Measurements from ENCODE around the gene CD46.
"Not testable (repeated sequence)": the region's sequence is repeated elsewhere in the genome, so short reads cannot be mapped to it uniquely, and the experiment has no call there.

CD46 gene
- total RNA-seq, result 160 to 305 reads per million in 2 experiments

DNA sequence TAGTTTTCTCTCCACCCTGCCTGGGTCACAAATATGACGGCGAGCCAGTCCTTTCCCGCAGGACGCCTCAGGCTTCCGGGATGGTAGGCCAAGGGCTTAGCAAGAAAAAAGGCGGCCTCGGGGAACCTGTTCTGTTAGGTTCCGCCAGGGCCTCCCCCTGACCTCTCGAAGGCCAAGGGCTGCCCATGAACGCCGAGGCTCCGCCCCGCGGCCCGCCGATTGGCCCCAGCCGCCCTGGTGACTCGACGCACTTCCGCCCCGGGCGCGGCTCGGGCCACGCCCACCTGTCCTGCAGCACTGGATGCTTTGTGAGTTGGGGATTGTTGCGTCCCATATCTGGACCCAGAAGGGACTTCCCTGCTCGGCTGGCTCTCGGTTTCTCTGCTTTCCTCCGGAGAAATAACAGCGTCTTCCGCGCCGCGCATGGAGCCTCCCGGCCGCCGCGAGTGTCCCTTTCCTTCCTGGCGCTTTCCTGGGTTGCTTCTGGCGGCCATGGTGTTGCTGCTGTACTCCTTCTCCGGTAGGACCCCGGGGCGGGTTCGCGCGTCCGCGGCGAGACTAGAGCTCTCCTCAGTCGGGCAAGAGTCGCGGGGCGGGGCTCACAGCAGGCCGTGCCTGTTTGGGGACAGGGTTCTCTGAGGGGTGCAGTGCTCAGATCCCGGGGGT is at the start of gene CD46:
CD46 (plus strand) TSS at position 265 of the 666 bp plus-strand sequence; CDS start at position 424, 159 bp downstream.
- peak; percentile 88 for DNase-seq (ENCODE audit: low read depth)

DNA sequence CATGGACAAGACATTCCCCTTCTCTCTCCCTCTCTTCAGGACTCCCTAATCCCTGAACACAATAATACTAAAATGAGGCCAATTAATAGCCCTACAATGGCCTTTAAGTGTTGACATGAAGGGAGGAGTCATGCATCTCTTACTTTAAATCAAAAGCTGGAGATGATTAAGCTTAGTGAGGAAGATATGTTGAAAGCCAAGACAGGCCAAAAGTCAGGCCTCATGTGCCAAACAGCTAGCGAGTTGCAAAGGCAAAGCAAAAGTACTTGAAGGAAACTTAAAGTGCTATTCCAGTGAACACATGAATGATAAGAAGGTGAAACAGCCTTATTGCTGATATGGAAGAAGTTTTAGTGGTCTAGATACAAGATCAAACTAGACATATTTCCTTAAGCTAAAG is 49.5 kb upstream of the CD46 start:
- no peak for DNase-seq (ENCODE audit: low read depth)

DNA sequence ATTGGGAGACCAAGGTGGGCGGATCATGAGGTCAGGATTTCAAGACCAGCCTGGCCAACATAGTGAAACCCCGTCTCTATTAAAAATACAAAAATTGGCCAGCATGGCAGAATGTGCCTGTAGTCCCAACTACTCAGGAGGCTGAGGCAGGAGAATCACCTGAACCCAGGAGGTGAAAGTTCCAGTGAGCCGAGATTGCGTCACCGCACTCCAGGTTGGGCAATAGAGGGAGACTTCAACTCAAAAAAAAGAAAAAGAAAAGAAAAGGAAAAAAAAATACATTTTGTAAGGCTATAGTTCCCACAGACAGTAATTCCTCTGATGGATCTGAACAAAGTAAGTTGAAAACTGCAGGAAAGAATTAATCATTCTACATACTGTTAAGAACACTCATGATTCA is 48.1 kb upstream of the CD46 start:
- no peak for DNase-seq (ENCODE audit: low read depth)

DNA sequence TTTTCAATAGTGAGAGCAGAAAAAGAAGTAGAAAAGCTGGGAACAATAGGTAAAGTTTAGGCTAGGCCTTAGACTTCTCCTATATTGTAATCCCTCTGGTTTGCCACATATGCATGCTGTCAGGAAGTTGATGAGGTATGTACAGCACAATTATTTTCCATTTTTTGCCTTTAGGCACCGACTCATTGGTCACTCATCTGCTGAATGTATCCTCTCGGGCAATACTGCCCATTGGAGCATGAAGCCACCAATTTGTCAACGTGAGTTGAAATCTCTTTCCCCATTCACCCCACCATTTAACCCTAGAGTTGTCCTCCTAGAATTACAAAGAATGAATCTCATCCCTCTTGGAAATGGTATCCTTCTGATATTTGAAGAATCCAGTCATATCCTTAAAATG is 43.9 kb upstream of the CD46 start:
- DNase-seq (ENCODE audit: low read depth), result not testable (repeated sequence)

DNA sequence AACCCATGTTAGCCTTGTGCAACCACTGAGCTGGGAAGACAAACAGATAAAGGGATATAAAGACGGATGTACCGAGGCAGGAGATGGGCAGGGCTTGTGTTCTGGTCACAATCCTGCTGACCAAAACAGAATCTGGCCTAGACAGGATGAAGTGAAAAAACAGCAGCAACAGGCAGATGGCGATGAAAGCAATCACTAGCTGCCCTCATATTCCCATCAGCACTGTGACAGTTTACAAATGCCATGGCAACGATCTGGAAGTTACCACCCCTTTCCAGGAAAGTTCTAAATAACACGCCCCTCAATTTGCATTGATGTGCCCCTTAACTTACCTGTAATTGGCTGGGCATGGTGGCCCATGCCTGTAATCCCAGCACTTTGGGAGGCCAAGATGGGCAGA is 40.6 kb upstream of the CD46 start:
- no peak for DNase-seq (ENCODE audit: low read depth)

DNA sequence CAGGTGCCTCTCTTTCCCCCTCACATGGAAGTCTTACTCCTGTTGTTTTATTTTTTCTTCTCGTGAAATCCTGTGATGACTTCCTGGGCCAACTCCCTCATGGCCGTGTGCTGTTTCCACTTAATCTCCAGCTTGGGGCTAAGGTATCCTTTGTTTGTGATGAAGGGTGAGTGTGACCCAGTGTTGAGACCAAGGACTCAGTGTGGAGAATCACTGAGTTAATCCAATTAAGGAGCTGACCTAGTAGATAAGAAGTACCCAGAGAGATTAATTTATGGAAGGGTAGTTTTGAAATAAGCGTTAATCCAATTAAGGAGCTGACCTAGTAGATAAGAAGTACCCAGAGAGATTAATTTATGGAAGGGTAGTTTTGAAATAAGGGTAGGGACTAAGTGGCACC is 39.2 kb upstream of the CD46 start:
- DNase-seq (ENCODE audit: low read depth), result not testable (repeated sequence)

DNA sequence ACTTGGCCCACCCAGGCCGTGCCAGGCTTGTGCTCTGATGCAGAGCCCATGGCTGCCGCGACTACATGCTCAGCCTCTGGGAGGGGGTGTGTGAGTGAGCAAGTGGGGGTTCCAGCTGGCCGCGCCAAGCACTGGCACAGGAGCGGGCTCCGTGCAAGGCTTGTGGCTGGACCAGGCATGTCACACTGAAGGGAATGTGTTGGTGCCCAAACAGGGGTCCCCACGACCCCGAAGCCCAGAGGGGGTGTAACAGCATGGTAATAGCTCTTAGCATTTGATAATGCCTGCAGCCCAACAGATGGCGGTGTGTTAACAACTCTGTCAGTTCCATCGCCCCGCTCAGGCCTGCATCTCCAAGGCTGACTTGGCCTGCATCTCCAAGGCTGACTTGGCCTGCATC is 38.3 kb upstream of the CD46 start:
- no peak for DNase-seq (ENCODE audit: low read depth)

DNA sequence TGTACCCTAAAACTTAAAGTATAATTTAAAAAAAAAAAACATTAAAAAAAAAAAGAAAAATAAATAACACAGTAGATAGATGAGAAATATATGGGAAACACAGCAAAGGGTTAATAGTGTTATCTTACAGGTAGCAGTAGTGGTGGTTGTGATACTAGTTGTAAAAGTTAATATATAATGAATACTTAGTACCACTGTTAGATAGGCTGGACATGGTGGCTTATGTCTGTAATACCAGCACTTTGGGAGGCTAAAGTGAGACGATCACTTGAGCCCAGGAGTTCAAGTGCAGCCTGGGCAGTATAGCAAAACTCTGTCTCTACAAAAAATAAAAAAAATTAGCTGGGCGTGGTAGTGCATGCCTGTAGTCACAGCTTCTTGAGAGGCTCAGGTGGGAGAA is 32.6 kb upstream of the CD46 start:
- DNase-seq (ENCODE audit: low read depth), result no peak

DNA sequence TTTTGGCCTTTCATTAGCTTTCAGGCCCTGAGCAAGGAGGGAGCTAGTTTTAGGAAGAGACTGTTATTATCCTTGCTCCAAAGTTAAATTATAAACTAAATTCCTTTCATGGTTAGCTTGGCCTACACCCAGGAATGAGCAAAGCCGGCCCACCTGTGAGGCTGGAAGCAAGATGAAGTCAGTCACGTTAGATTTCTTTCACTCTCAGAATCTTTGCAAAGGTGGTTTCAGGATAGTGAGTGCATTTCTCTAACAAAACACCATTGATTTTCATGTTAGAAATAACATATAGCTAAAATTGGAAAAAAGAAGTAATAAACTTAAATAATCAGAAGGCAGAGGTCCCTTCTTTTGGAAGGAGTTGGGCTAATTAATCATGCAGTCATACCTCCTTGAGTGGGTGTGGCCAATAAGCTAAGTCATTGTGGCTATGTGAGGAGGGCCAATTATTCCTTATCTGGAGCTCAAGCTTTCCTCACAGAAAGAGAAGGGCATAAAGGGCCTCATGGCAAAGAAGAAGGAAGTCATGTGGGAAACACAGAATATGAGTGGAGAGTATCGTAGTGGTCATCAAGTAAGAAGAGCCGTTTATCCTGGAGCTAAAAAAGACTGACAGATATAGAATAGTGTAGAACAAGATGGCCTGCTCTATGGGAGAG is 23.5 kb upstream of the CD46 start:
- DNase-seq (ENCODE audit: low read depth), result not testable (repeated sequence)

DNA sequence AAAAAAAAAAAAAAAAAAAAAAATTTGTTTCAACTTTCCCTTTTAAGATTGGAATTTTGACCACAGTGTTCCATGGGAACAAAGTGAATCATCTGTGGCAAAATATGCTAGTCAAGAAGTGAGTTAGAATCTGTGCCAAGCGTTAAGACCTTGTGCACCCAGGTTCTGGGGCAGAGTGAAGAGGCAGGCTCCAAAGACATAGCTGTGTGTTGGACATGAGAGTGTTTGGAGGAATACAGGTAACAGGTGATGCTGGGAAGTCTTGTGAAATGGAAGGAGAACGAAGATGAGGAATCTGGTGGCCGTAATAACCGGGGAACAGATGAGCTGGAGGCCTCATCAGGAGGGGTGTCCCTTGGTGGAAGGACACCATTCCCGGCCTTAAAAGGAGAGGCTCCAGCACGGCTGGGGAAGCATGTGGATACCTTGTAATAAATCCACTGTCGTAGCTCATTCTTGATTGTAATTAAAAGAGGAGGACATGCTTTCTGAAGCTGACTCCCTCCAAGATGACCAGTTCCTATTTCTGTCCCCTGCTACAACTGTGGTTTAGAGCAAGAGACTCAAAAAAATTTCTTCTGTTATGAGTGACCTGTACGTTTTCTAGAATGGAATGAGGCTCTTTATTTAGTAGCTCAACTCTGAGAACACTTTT is 14.2 kb upstream of the CD46 start:
- not testable (repeated sequence) for DNase-seq (ENCODE audit: low read depth)

DNA sequence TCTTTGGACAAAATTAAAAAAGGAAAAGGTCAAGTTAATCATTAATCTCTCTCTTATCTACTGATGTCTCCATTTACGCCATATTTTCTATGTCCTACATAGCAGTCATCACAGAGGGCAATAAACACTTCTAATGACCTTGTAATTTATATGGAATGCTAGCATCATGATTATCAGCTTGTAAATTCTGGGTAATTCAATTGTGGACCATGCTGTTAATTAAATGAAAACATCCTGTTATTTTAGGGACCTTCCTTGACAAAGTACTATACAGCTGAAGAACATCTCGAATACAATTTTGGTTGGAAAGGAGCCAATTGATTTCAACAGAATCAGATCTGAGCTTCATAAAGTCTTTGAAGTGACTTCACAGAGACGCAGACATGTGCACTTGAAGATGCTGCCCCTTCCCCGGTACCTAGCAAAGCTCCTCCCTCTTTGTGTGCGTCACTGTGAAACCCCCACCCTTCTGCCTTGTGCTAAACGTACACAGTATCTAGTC is 13.6 kb upstream of the CD46 start:
- DNase-seq (ENCODE audit: low read depth), result peak; percentile 36

DNA sequence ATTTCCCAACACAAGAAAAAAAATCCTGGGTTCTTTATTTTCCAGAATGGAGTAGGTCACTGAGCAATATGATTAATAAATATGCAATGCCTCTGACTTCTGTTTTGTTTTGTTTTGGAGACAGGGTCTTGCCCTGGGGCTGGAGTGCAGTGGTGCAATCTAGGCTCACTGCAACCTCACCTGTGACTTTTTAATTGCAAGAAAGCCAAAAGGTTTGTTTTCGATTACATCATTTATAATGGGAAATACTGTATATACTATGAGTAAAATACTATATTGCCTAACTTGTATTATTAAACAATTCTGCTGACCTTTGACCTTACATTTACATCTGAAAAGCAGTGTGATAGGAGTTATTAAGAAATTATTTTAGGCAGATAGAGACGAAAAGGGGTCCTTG is 11.6 kb upstream of the CD46 start:
- DNase-seq (ENCODE audit: low read depth), result no peak

DNA sequence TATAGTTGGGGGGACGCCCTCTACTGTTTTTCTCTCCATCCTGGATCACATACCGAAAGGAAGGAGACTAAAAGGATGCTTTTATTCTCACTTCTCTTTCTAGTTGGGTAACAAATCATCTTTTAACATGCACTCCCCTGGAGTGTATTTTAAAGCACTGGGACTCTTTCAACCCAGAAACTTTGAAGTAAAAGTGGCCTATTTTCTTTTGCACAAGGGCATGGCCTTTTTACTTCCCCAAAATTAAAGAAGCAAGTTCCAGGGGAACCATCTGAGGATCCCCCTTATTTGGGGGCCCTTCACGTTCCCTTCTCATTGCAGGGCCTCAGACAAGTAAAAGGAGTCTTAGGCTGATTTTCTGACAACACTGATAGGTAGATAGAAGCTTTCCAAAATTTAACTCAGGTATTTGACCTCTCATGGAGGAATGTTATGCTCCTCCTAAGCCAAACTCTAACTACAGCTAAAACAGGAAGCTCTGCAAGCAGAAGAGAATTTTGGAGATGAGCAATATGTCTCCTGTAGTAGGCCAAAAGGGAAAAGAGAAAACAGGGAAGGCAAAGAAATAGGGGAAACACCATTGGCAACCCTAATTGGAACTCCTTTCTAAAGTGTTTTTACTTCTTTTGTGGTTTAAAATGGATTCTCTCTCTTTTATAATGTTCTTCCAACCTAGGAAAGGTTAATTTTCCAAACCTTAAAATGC is 8.9 kb upstream of the CD46 start:
- no peak for DNase-seq (ENCODE audit: low read depth)

DNA sequence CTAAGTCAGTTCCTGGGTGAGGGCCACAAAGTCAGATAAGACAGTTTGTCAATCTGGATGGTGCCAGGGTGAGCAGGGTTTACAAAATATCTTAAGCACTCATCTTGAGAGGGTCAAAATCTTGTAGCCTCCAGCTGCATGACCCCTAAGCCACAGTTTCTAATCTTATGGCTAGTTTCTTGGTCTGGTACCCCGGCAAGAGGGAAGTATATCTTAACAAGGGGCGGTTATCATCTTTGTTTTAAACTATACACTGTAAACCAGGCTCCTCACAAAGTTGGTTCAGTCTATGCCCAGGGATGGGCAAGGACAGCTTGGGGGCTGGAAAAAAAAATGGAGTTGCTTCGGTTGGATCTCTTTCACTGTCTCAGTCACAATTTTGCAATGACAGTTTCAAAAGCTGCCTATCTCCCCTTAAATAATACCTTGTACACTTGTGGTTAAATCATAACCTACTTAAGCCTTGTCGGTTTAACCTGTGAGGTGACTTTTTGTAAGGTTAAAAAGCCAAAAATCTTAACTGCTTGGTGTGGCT is 7.8 kb upstream of the CD46 start:
- DNase-seq (ENCODE audit: low read depth), result no peak

DNA sequence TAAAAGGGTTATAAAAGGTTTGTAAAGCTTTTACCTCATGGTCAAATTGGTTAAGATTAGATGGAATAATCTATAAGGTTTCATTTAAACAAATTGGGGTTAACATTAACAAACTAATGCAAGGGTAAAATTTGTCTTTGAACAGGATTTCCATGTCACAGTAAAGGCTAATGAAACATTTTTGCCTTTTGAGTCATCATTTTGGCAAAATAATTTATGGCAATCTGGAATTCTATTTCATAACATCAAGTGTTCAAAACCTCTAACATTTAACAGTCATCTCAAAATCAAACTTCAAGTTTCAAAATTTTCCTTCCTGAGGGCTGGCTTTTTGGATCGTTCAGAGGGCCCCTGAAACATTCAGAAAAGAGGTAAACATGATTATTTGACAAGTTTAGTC is 6.6 kb upstream of the CD46 start:
- DNase-seq (ENCODE audit: low read depth), result no peak

DNA sequence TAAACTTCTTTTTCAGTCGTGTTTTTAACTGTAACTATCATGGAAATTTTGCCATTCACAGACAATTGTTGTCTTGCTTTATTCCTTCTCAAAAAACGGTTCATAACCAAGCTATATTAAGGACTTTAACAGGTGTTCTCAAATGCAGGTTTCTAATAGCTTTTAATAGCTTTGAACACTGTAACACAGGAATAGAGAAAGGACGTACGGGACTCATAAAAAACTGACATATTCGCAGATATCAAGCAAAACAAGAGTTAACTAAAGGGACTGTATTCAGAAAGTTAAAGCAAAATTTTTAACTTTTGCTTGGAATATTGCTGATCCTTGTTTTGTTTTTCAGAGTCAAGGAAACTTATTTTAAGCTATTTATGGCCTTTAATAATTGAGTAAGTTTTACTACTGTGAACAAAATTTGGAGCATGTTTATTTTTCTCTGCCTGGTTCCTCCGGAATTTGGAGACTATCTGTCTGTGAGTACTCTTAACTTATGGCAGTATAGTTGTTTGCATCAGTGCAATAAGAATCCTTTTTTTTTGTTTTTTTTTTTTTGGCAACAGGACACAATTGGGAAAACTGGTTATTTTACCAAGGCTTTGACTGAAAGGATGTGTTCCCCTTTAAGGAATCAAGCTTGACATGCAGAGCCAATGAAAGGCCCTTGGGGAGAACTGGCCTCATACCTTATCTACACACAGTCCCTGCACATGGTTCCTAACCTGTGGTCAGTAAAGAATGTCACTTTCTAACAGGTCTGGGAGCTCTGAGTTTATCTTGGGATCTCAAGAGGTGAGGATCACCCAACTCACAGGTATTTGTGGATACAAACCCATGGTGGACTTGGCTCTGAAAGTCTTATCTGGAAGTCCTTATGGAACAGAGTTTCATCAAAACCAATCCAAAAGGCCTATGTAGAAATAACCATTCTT is 5.8 kb upstream of the CD46 start:
- DNase-seq (ENCODE audit: low read depth), result no peak

DNA sequence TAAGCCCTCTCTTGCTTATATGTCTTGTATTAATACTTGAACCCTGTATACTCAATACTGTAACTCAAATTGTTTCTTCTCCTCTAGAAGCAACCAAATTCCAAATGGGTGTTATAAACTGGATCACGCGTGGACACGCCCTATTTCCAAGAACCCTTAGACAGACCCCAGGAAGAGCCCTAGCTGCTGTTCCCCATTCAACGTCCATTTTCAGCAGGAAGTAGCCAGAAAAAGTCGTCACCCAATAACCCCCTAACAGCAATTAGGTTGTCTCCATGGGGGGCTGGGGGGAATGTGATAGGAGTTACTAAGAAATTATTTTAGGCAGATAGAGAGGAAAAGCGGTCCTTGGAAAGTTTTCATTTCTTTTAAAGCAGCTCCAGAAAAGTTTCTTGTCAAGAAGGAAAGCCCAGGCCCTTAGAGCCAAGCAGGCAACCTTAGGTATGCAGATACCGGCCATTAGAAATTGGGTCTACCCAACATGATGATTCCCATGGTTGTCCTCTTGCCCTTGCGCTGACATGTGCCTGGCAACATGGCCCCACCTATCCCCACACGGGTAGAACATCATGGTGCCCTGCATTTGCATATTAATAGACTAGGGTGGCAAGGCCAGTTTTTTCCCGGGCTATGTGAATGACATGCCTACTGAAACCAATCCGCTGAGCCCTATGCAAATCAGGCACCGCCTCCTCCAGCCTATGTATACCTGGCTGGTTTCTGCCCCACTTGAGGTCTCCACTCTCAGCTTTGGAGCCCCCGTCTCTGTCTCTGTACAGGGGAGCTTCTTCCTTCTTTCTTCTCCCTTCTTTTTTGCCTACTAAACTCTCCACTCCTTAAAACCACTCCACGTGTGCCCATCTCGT is 4.0 kb upstream of the CD46 start:
- DNase-seq (ENCODE audit: low read depth), result no peak

DNA sequence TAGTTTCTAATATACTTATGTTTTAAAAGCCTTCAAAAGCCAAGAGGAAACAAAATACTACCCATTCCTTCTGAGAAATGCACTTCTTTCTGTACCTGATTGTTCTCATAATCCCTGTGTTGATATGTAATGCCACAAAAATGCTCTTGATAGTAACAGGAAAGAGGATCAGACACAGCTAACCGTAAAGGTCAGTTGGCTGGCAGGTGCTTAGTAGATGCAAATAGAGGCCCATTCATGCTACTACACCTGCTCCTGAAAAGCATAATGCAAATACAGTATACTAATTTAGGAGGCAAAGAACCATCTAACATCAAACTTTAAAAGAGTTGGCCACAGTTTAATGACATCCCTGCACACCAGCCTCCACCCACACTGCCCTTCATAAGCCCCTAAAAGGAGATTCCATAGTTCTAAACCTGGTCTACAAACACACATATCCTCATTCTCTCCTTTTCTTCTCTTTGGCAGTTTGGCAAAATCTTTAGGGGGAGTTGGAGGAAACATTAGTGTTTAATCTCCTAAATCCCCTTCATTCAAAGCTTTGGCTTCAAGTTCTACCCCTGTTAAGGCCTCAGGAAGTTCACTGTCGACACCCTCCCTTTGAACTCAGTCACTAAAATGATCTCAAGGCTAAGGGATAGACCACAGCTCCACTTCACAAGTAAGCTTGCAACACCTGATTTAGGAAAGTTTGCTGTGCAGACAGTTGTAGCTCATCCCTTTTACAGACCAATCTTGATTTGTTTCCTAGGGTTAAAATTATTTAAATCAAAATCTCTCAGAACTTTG is 2.9 kb upstream of the CD46 start:
- DNase-seq (ENCODE audit: low read depth), result no peak

DNA sequence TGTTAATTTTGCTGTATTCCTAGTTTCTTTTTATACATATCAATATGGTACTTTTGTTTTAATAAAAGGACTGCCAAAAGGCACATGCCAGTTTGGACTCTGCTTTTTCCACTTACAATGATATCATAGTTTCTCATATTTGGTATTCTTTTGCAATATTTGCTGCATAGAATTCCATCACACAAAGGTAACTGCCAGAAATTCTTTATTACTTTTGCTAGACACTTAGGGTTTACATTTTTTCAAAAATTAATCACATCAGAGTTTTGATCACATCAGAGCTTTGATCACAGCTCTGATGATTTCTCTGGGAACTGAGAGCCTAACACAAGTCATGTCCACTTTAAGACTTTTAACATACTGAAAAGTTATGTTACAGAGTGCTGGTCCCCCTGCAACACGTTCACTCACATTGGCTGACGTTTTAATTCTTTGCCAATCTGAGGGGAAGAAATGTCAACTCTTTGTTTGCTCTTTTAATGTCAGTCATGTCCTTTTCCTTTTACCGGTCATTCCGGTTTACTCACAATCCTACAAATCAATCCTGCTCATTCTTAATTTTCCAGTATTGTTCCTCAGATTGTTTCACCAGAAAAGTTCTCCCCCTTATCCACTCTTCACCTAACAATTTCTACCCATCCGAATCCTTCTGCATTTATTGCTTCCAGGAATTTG is 1.1 kb upstream of the CD46 start:
- no peak for DNase-seq (ENCODE audit: low read depth)

Measured in T follicular helper cell (primary cell).